RWPE1 (cell line): ENCODE results near the gene AGPAT4.

Experiments used
- CTCF ChIA-PET: fragments of 350-600 bp; sonication (Branson Sonifier 250); formaldehyde crosslinking; extraction: SDS; loops from one replicate; lab custom pipeline; 2021; lab: Yijun Ruan, JAX
- POLR2A ChIA-PET: fragments of 400-600 bp; formaldehyde crosslinking; extraction: SDS; loops from one replicate; lab custom pipeline; 2020; ENCODE audit warnings: antibody characterized with exemption; ENCODE audit not compliant: low non-redundant PET; lab: Yijun Ruan, JAX
- DNase-seq: peaks from one replicate; pipeline ENCODE4 v3.0.0; 2012; ENCODE audit warnings: low spot score
- H3K27ac ChIP-seq: fragments of 450-650 bp; 2 replicates; pipeline ENCODE4 v1.5.1; 2017
- TF ChIP-seq, protein P1 (sequence below): fragments of 450-650 bp; conservative IDR thresholded peaks from 2 replicates; pipeline ENCODE4 v1.5.1; 2017; ENCODE audit warnings: low read depth, mild to moderate bottlenecking

Gene AGPAT4

DNA sequence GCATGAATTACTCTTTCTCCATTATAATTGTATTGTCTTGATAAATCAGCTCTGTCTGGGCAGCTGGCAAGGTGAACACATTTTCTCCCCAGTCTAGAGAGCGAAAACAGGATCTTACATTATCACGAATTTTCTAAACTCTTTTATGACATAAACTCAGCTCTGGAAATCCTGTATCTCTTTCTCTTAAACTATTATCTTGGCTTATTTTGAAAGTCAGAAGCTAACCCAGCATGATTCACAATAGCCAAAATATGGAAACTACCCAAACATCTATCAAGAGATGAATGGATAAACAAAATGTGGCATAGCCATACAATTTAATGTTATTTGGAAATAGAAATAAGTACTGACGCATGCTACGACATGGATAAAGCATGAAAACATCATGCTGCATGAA is 25.9 kb upstream of the AGPAT4 start:
- DNase-seq = no peak
- ChIA-PET POLR2A (no interaction called here), CTCF (no interaction called here)
- TF ChIP-seq, protein P1, sequence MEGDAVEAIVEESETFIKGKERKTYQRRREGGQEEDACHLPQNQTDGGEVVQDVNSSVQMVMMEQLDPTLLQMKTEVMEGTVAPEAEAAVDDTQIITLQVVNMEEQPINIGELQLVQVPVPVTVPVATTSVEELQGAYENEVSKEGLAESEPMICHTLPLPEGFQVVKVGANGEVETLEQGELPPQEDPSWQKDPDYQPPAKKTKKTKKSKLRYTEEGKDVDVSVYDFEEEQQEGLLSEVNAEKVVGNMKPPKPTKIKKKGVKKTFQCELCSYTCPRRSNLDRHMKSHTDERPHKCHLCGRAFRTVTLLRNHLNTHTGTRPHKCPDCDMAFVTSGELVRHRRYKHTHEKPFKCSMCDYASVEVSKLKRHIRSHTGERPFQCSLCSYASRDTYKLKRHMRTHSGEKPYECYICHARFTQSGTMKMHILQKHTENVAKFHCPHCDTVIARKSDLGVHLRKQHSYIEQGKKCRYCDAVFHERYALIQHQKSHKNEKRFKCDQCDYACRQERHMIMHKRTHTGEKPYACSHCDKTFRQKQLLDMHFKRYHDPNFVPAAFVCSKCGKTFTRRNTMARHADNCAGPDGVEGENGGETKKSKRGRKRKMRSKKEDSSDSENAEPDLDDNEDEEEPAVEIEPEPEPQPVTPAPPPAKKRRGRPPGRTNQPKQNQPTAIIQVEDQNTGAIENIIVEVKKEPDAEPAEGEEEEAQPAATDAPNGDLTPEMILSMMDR = no peak
- no peak overlapping the region for H3K27ac ChIP-seq

DNA sequence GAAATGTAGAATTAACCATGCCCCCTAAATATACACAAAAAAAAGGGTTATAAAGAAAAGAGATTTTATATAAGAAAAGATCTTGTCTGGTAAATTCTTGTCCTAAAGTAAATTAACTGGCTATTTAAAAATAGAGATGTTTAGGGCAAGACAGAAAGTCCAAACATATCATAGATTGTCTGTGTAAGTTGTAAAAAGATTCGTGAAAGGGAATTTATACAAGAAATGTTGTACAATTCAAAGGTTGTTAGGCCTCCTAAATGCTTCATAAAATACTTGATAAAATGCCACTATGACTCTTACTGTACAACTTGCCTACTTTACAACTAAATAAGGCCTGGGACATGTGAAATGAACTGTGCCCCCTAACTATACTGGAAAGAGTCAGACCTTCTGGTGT is 21.9 kb upstream of the AGPAT4 start:
- CTCF ChIA-PET = no interaction called here
- POLR2A ChIA-PET = no interaction called here
- no peak overlapping the region for H3K27ac ChIP-seq
- no peak for DNase-seq
- TF ChIP-seq, protein P1 = no peak

DNA sequence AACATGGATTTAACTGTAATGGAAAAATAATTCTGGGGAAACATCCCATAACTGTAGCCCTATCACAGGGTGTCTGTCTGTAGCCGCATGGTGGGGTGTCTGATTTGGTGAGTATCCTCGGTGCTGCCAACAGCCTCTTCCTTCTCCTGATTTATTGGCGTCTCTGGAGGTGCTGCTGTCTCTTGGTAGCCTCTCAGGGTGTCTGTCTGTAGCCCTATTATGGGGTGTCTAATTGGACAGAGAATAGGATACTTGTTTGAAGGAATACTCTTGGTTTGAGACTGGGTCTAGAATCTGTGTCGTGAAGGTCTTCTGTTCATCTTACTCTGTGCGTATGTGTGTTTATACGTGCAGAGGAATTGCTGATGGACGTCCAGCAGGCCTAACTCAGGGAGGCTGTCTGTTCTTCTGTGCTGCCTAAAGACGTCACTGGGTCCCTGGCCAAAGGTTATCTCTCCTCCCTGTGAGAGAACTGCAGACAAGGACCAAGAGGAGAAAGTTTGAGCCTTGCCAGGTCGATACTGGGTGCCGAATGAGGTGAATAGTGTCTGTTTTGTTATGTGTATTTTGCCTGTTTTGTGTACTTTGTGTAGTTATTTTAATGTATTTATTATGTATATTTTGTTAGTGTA is 18.9 kb upstream of the AGPAT4 start:
- ChIA-PET POLR2A (no interaction called here), CTCF (no interaction called here)
- no peak for DNase-seq
- TF ChIP-seq, protein P1 = no peak
- H3K27ac ChIP-seq = no peak overlapping the region

DNA sequence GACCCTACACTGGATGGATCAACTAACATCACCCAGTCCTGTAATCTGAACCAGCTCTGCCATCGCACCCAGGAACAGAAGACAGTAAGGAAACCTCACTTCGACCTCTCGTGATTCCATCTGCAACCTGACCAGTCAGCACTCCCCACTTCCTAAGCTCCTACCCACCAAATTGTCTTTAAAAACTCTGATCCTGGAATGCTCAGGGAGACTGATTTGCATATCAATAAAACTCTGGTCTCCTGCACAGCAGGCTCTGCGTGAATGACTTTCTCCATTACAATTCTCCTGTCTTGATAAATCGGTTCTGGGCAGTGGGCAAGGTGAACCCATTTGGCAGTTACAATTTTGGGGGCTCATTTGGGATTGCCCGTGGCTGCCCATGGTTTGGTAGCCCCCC is 18.3 kb upstream of the AGPAT4 start:
- no peak for DNase-seq
- TF ChIP-seq, protein P1 = no peak
- H3K27ac ChIP-seq = no peak overlapping the region
- CTCF ChIA-PET = no interaction called here
- POLR2A ChIA-PET = no interaction called here

DNA sequence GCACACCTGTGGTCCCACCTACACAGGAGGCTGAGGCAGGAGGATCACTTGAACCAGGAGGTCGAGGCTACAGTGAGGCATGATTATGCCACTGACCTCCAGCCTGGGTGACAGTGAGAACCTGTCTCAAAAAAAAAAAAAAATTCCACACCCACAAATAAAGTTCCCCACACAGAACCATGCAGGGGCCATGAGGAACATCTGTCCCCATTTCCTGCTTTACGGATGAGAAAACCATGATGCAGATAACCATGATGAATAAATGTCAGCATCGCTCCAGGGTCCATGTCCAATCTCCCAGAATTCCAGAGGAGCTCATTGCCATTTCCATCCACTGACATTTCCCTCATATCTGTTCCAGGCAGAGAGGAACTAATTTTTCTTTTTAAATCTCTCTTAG is 16.9 kb upstream of the AGPAT4 start:
- POLR2A ChIA-PET = no interaction called here
- TF ChIP-seq, protein P1 = no peak
- H3K27ac ChIP-seq = no peak overlapping the region
- CTCF ChIA-PET = no interaction called here
- DNase-seq = no peak

DNA sequence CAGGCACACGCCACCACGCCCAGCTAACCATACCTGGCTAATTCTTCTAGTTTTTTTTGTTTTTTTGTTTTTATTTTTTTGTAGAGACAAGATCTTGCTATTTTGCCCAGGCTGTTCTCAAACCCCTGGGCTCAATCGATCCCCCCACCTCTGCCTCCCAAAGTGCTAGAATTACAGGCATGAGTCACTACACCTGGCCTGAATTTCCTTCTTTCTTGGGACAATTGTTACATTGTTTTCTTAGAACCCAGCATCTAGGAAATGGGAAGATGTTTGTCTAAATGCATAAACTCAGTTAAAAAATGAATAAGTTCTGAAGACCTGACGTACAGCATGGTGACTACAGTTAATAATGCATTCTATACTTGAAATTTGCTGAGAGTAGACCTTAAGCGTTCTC is 10.8 kb upstream of the AGPAT4 start:
- no peak overlapping the region for H3K27ac ChIP-seq
- DNase-seq = no peak
- CTCF ChIA-PET = interaction anchor here (0.6 kb wide), 1 partner anchor 144 kb away, joined by 4 read pairs; no protein-coding TSS in a partner anchor
- POLR2A ChIA-PET = no interaction called here
- TF ChIP-seq, protein P1 = no peak

DNA sequence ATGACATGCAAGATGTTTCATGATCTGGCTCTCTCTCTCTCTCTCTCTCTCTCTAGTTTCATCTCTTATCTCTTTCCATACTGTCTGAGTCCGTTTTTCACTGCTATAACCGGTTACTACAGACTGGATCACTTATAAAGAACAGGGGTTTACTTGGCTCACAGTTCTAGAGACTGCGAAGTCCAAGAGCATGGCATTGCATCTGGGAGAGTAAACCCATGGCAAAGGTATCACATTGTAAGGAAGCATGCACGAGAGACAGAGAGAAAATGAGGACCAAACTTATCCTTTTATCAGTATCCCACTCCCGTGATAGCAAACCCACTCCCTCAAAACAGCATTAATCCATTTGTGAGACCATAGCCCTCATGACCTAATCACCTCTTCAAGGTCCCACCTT is 7.2 kb upstream of the AGPAT4 start:
- no peak for DNase-seq
- H3K27ac ChIP-seq = no peak overlapping the region
- TF ChIP-seq, protein P1 = no peak
- ChIA-PET CTCF (interaction anchor here (1.1 kb wide), 1 partner anchor 90 kb away, joined by 7 read pairs; no protein-coding TSS in a partner anchor), POLR2A (no interaction called here)
